BJ (cell line): ENCODE results near the gene MGST3. TPM values are rescaled to one million over a fixed set of nuclear protein-coding genes. Genes with fewer than 3 reads are reported as not detected.

Experiments used
- CTCF ChIA-PET: fragments of 350-600 bp; formaldehyde crosslinking; extraction: SDS; loops from one replicate; lab custom pipeline; 2021; ENCODE audit warnings: antibody characterized with exemption, inconsistent platforms; lab: Yijun Ruan, JAX
- POLR2A ChIA-PET: fragments of 300-600 bp; sonication (Branson Sonifier 250); formaldehyde crosslinking; extraction: SDS; loops from one replicate; lab custom pipeline; 2021; ENCODE audit warnings: antibody characterized with exemption; lab: Charles Lee
- DNase-seq: peaks from one replicate; pipeline ENCODE4 v3.0.0-alpha.2; 2011; ENCODE audit warnings: low read depth
- H3K27me3 ChIP-seq: 2 replicates; pipeline ENCODE4 v1.6.0; 2011; ENCODE audit warnings: low read length; ENCODE audit not compliant: control insufficient read depth, insufficient read depth
- H3K36me3 ChIP-seq: 2 replicates; pipeline ENCODE4 v1.5.1; 2011; ENCODE audit warnings: low read length; ENCODE audit not compliant: control insufficient read depth, insufficient read depth
- H3K4me3 ChIP-seq: 2 replicates; pipeline ENCODE4 v1.5.1; 2011; ENCODE audit warnings: low read depth, mild to moderate bottlenecking, control low read depth, low read length
- CTCF ChIP-seq: IDR thresholded peaks from 2 replicates; pipeline ENCODE4 v1.5.1; 2011; ENCODE audit warnings: low read depth, mild to moderate bottlenecking, control low read depth, inconsistent platforms, low read length, moderate library complexity; ENCODE audit not compliant: insufficient read depth
- polyA plus RNA-seq: library from polyadenylated mRNA; depleted of rRNA; stranded (reverse); fragments of >200 nt; gene quantifications from 2 replicates; pipeline ENCODE4 v1.2.3, GENCODE V29; 2011

The MGST3 gene
- polyA plus RNA-seq, 1 experiment = 220 TPM

DNA sequence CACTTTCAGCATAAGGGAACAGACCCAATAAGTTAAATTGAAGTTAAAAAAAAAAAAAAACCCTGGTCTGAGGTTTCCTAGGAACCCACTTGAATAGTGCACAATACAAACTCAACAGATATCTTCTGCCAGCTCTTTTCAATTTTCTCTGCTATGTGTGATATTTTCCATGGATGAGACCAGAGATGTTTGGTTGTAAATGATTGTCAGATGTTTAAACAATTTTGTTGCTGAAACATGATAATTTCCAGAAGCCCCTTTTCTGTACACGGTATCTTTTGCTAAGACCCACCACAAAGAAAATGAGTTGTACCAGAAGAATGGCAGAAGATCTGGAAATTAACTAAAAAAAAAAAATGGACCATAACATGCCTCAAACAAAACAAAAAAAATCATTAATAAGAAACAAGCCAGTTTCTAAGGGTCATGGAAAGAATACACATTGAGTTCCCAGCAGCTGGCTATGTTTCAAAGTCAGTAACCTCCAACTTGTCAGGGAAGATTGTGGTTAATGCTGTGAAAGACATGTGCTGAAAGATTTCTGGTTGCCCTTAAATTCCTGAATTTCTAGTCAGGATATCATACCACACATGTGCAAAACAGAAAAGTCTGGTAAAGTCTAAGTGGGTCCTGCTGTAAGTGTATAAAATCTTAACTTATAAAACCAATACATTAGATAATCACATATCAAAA, 35.6 kb upstream of the MGST3 start:
- Histone ChIP-seq H3K4me3 (no peak overlapping the region), H3K27me3 (peaks cover 10% of the 10 kb centered on the region), H3K36me3 (no peaks in the 10 kb centered on the region)
- ChIA-PET POLR2A (no interaction called here), CTCF (interaction anchor here (0.7 to 13.1 kb wide), 5 partner anchors 200 to 481 kb away, joined by 4 to 236 read pairs (median 4); no protein-coding TSS in a partner anchor)
- DNase-seq = peak; percentile 36
- TF ChIP-seq CTCF = no peak

GRCh38 chr1:165597883-165598675, 33.0 kb upstream of the MGST3 start:
- Histone ChIP-seq H3K27me3 (peaks cover 10% of the 10 kb centered on the region), H3K36me3 (no peaks in the 10 kb centered on the region), H3K4me3 (peak overlapping the region; percentile 63)
- CTCF ChIA-PET = interaction anchor here (0.8 to 13.1 kb wide), 2 partner anchors 14 to 203 kb away, joined by 3 to 236 read pairs; no protein-coding TSS in a partner anchor
- TF ChIP-seq CTCF = no peak
- peak; percentile 86 for DNase-seq
- POLR2A ChIA-PET = interaction anchor here (0.6 kb wide), 1 partner anchor 209 kb away, joined by 3 read pairs; no protein-coding TSS in a partner anchor

DNA sequence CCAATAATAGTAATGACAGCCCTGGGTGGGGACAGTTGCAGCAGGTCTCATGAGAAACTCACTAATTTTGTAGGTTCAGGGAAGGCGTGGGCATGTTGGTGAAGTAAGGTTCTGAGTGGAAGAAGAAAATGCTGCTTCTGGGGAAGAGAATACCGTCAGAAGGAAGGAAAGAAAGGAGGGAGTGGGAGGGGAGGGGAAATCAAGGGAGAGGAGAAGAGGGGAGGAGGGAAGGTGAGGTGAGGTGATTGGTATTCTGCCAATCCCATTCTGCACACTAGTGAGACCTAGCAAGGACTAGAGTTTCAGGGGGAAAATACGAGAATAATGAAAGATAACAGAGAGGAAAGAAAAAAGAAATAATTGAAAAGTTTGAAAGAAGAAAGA, 32.4 kb upstream of the MGST3 start:
- no peak for TF ChIP-seq CTCF
- Histone ChIP-seq H3K27me3 (peaks cover 7% of the 10 kb centered on the region), H3K4me3 (peak overlapping the region; percentile 63), H3K36me3 (no peaks in the 10 kb centered on the region)
- DNase-seq = no peak
- ChIA-PET CTCF (interaction anchor here (4.4 to 13.1 kb wide), 2 partner anchors 204 to 316 kb away, joined by 42 to 236 read pairs; no protein-coding TSS in a partner anchor), POLR2A (no interaction called here)

- no peak for TF ChIP-seq CTCF
- CTCF ChIA-PET = interaction anchor here (0.7 to 13.1 kb wide), 15 partner anchors 8 to 325 kb away, joined by 3 to 236 read pairs (median 4); partner anchors contain the start of gene ALDH9A1
- H3K36me3 ChIP-seq = no peaks in the 10 kb centered on the region
- no peak overlapping the region for H3K4me3 ChIP-seq
- DNase-seq = no peak
- H3K27me3 ChIP-seq = peaks cover 4% of the 10 kb centered on the region; the same call in 1 of the 2 replicates
- POLR2A ChIA-PET = no interaction called here
Observed at GRCh38 chr1:165600793-165601192, 30.2 kb upstream of the MGST3 start.

GRCh38 chr1:165603810-165604209, 27.2 kb upstream of the MGST3 start:
- no peaks in the 10 kb centered on the region for H3K36me3 ChIP-seq
- peaks cover 4% of the 10 kb centered on the region; the same call in 1 of the 2 replicates for H3K27me3 ChIP-seq
- POLR2A ChIA-PET = no interaction called here
- DNase-seq = no peak
- H3K4me3 ChIP-seq = no peak overlapping the region
- no peak for TF ChIP-seq CTCF
- CTCF ChIA-PET = interaction anchor here (1.4 to 4.1 kb wide), 3 partner anchors 310 to 322 kb away, joined by 5 to 19 read pairs (median 8); no protein-coding TSS in a partner anchor
